GM20000 (cell line): ENCODE measurements around the gene BRME1.

Experiments used
- DNase-seq: peaks from one replicate; pipeline ENCODE4 v3.0.0; 2012; ENCODE audit warnings: low spot score
- TF ChIP-seq, protein P1 (sequence below): IDR thresholded peaks from 2 replicates; pipeline ENCODE4 v1.5.1; 2012; ENCODE audit warnings: mild to moderate bottlenecking, control low read depth; ENCODE audit errors: extremely low read depth, missing control alignments

The BRME1 gene

DNA sequence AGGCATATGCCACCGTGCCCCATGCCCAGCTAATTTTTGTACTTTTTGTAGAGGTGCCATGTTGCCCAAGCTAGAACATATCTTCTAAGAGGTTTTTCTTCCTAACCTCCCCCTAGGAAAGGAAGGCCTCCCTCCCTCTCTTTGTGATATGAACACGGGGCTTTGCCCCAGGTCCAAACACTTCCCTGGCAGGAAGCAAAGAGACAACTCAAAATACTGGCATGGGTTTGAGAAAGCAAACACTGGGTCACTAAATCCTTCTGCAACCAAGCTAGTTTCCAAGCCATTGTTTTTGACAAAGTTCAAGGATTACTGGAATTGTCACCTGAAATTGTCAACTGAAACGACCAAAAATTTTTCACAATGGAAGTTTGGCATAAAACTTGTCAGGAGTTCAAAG, 8.9 kb upstream of the BRME1 start:
- TF ChIP-seq, protein P1, sequence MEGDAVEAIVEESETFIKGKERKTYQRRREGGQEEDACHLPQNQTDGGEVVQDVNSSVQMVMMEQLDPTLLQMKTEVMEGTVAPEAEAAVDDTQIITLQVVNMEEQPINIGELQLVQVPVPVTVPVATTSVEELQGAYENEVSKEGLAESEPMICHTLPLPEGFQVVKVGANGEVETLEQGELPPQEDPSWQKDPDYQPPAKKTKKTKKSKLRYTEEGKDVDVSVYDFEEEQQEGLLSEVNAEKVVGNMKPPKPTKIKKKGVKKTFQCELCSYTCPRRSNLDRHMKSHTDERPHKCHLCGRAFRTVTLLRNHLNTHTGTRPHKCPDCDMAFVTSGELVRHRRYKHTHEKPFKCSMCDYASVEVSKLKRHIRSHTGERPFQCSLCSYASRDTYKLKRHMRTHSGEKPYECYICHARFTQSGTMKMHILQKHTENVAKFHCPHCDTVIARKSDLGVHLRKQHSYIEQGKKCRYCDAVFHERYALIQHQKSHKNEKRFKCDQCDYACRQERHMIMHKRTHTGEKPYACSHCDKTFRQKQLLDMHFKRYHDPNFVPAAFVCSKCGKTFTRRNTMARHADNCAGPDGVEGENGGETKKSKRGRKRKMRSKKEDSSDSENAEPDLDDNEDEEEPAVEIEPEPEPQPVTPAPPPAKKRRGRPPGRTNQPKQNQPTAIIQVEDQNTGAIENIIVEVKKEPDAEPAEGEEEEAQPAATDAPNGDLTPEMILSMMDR = no peak
- DNase-seq = no peak

DNA sequence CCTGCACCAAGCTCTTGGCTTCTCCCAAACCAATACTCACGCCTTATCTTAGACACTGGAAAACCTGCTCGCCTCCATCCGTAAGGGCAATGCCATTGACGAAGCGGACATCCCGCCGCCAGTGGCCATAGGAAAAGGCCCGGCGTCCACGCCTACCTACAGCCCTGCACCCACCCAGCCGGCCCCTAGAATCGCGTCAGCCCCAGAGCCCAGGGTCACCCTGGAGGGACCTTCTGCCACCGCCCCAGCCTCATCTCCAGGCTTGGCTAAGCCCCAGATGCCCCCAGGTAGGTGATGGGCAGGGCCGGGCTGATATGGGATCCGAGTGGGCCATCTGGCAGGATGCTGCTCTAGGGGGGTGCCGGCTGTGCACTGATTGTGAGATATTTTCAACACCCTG, 7.4 kb upstream of the BRME1 start:
- TF ChIP-seq, protein P1 = no peak
- DNase-seq = no peak

DNA sequence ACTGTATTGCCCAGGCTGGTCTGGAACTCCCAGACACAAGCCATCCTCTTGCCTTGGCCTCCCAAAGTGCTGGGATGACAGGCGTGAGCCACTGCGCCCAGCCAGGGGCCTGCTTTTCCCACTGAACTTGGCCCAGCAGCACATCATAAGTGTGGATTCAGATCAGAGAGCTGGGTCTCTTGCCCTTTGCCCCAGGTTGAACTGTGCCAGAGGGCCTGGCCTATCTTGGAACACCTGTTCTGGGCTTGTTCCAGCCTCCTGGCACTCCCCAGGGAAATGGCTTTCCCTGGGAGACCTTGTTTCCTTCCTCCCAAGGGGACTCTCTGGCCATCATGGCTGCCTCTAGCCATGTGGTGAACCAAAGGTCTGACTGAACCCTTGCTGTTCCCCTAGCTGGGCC, 3.5 kb upstream of the BRME1 start:
- TF ChIP-seq, protein P1 = no peak
- DNase-seq = no peak

DNA sequence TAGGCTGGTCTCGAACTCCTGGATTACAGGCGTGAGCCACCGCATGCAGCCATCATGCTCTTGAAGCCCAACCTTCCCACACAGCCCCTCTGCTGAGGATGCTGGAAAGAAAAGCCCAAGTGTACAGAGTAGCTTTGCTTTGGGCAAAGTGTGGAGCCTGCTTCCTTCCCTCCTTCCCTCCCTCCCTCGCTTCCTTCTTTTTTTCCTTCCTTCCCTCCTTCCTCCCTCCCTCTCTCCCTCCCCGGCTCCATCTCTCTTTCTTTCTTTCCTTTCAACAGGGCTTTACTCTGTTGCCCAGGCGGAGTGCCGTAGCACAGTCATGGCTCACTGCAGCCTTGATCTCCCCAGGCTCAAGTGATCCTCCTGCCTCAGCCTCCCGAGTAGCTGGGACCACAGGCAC, 2.8 kb upstream of the BRME1 start:
- DNase-seq = no peak
- TF ChIP-seq, protein P1 = no peak

DNA sequence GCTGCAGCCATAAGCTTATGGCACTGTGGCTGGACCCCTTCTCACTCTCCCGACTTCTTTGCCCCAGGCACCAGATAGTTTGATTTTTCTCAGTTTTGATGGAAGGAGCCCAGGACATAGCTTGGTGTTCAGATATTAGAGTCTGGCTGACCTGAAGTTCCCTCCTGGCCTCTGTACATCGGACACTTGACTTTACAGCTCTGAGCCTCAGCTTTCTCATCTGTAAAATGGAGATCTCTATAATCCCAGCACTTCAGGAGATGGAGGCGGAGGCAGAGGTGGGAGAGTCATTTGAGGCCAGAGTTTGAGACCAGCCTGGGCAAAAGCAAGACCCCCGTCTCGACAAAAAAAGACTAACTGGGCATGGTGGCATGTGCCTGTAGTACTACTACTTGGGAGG, 993 bp upstream of the BRME1 start:
- TF ChIP-seq, protein P1 = no peak
- no peak for DNase-seq

DNA sequence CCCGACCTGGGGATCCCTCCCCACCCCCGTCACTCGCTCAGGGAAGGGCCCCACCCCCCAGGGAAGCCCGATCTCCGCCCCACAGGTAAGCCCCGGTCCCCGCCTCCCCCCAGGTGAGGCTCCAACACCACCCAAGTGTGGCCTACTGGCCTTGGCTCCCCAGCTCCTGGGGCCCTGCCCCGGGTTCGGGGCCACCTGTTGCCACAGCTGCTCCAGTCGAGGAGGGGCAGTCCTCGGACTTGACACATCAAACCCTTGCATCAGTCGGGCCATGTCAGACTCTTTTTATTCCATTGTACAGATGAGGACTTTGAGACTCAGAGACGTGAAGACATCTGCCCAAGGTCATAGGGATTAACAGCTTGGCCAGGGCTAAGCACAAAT, 596 bp upstream of the BRME1 start:
- TF ChIP-seq, protein P1 = no peak
- DNase-seq = peak; percentile 53

DNA sequence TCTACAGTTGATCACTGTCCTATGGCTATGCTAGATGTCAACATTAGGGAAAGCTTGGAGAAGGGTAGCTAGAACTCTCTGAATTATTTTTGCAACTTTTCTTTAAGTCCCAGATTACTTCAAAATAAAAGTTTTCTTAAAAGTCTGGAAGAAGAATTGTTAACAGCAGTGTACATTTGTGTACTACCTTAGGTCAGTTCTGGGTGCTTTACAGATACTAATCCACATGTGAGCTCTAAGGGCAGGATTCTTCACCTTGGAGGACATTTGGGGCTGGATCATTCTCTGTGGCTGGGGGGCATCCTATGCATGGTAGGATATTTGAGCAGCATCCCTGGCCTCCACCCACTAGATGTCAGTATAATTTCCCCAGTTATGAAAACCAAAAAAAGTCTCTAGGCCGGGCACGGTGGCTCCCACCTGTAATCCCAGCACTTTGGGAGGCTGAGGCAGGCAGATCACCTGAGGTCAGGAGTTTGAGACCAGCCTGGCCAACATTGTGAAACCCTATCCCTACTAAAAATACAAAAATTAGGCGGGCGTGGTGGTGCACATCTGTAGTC, 2.8 kb downstream of the BRME1 start:
- no peak for DNase-seq
- TF ChIP-seq, protein P1 = peak; percentile 17
